HEK293 (cell line): ENCODE data around the gene NAALADL2.

ENCODE experiments used
- CTCF ChIA-PET: fragments of 350-600 bp; formaldehyde crosslinking; extraction: SDS; loops from one replicate; lab custom pipeline; 2021; ENCODE audit warnings: antibody characterized with exemption; lab: Yijun Ruan, JAX
- POLR2A ChIA-PET: fragments of 300-600 bp; formaldehyde crosslinking; extraction: SDS; loops from one replicate; lab custom pipeline; 2020; ENCODE audit warnings: antibody characterized with exemption, inconsistent platforms; lab: Yijun Ruan, JAX
- H3K27ac ChIP-seq: fragments of 200-500 bp; sonication (Bioruptor generic); 2 replicates; pipeline ENCODE4 v1.5.1; 2014; ENCODE audit warnings: low read depth, low read length, control low read depth, inconsistent platforms; ENCODE audit errors: extremely low read depth
- H3K36me3 ChIP-seq, 2 experiments: fragments of 200-500 bp in 1 of 2; sonication (Bioruptor generic) in 1 of 2; 1 replicate in 1 of 2; 2 replicates in 1 of 2; pipeline ENCODE4 v1.5.1; 2014 to 2017; ENCODE audit warnings: inconsistent platforms in 2 of 2, low read length in 2 of 2; ENCODE audit not compliant: control insufficient read depth in 2 of 2, insufficient read depth in 1 of 2
- H3K4me1 ChIP-seq: fragments of 200-500 bp; sonication (Bioruptor generic); 2 replicates; pipeline ENCODE4 v1.5.1; 2014; ENCODE audit warnings: mild to moderate bottlenecking, low read length, inconsistent platforms; ENCODE audit not compliant: control insufficient read depth, insufficient read depth
- H3K4me3 ChIP-seq: 2 replicates; pipeline ENCODE4 v1.5.1; 2011; ENCODE audit warnings: low read depth, mild to moderate bottlenecking, control low read depth, low read length, moderate library complexity
- H3K9me3 ChIP-seq: fragments of 200-500 bp; sonication (Bioruptor generic); 2 replicates; pipeline ENCODE4 v1.5.1; 2014; ENCODE audit warnings: low read depth, low read length, inconsistent platforms; ENCODE audit not compliant: control insufficient read depth, insufficient read depth
- BCL6B ChIP-seq: fragments of 450-650 bp; formaldehyde crosslinking; IDR thresholded peaks from 2 replicates; pipeline ENCODE4 v1.5.1; 2017; ENCODE audit warnings: missing biosample characterization, missing genetic modification characterization
- GLI2 ChIP-seq: fragments of 450-650 bp; formaldehyde crosslinking; IDR thresholded peaks from 2 replicates; pipeline ENCODE4; 2017; ENCODE audit warnings: missing biosample characterization, missing genetic modification characterization, low read depth, borderline replicate concordance
- PRDM6 ChIP-seq: fragments of 450-650 bp; formaldehyde crosslinking; IDR thresholded peaks from 2 replicates; pipeline ENCODE4 v1.5.1; 2017; ENCODE audit warnings: missing biosample characterization, missing genetic modification characterization
- SETDB1 ChIP-seq: IDR thresholded peaks from one replicate; pipeline ENCODE4 v1.6.1; 2017; ENCODE audit warnings: mild to moderate bottlenecking, low read length, moderate library complexity, mixed read lengths; ENCODE audit not compliant: insufficient read length
- TCF7L2 ChIP-seq: IDR thresholded peaks from 2 replicates; pipeline ENCODE4 v1.6.1; 2011; ENCODE audit warnings: low read depth, mild to moderate bottlenecking, inconsistent platforms, low read length, moderate library complexity, borderline replicate concordance
- TRIM28 ChIP-seq: IDR thresholded peaks from 2 replicates; pipeline ENCODE4 v1.6.1; 2011; ENCODE audit warnings: low read length, control low read depth, borderline replicate concordance
- ZBTB17 ChIP-seq: fragments of 450-650 bp; formaldehyde crosslinking; IDR thresholded peaks from 2 replicates; pipeline ENCODE4 v1.5.1; 2016; ENCODE audit warnings: missing biosample characterization, missing genetic modification characterization
- ZBTB20 ChIP-seq: fragments of 450-650 bp; formaldehyde crosslinking; IDR thresholded peaks from 2 replicates; pipeline ENCODE4 v1.5.1; 2016; ENCODE audit warnings: missing biosample characterization, missing genetic modification characterization
- ZFP69B ChIP-seq: fragments of 450-650 bp; formaldehyde crosslinking; IDR thresholded peaks from 2 replicates; pipeline ENCODE4 v1.5.1; 2016; ENCODE audit warnings: missing biosample characterization, missing genetic modification characterization
- ZIC2 ChIP-seq: fragments of 450-650 bp; formaldehyde crosslinking; IDR thresholded peaks from 2 replicates; pipeline ENCODE4 v1.5.1; 2016; ENCODE audit warnings: missing biosample characterization, missing genetic modification characterization
- ZNF140 ChIP-seq: fragments of 450-650 bp; formaldehyde crosslinking; IDR thresholded peaks from 2 replicates; pipeline ENCODE4 v1.5.1; 2016; ENCODE audit warnings: missing biosample characterization, missing genetic modification characterization
- ZNF169 ChIP-seq: fragments of 450-650 bp; formaldehyde crosslinking; IDR thresholded peaks from 2 replicates; pipeline ENCODE4 v1.5.1; 2016; ENCODE audit warnings: missing biosample characterization, missing genetic modification characterization
- ZNF350 ChIP-seq: fragments of 450-650 bp; formaldehyde crosslinking; IDR thresholded peaks from 2 replicates; pipeline ENCODE4 v1.5.0; 2017; ENCODE audit warnings: missing biosample characterization, mild to moderate bottlenecking, missing genetic modification characterization
- ZNF37A ChIP-seq: fragments of 450-650 bp; IDR thresholded peaks from 2 replicates; pipeline ENCODE4 v1.5.1; 2018; ENCODE audit warnings: missing biosample characterization, missing genetic modification characterization
- ZNF530 ChIP-seq: fragments of 450-650 bp; formaldehyde crosslinking; IDR thresholded peaks from 2 replicates; pipeline ENCODE4 v1.5.1; 2016; ENCODE audit warnings: low read depth, missing biosample characterization, missing genetic modification characterization
- ZNF585B ChIP-seq: fragments of 450-650 bp; formaldehyde crosslinking; IDR thresholded peaks from 2 replicates; pipeline ENCODE4 v1.5.1; 2016; ENCODE audit warnings: missing biosample characterization, missing genetic modification characterization
- ZNF658 ChIP-seq: fragments of 450-650 bp; formaldehyde crosslinking; IDR thresholded peaks from 2 replicates; pipeline ENCODE4; 2016; ENCODE audit warnings: missing biosample characterization, missing genetic modification characterization
- ZNF701 ChIP-seq: fragments of 450-650 bp; formaldehyde crosslinking; IDR thresholded peaks from 2 replicates; pipeline ENCODE4 v1.5.1; 2016; ENCODE audit warnings: missing biosample characterization, missing genetic modification characterization
- ZNF768 ChIP-seq: fragments of 450-650 bp; formaldehyde crosslinking; IDR thresholded peaks from 2 replicates; pipeline ENCODE4 v1.5.1; 2018; ENCODE audit warnings: missing biosample characterization, mild to moderate bottlenecking, missing genetic modification characterization
- ZNF791 ChIP-seq: fragments of 450-650 bp; formaldehyde crosslinking; IDR thresholded peaks from 2 replicates; pipeline ENCODE4 v1.5.1; 2016; ENCODE audit warnings: missing biosample characterization, missing genetic modification characterization
- ZSCAN5A ChIP-seq: fragments of 450-650 bp; formaldehyde crosslinking; IDR thresholded peaks from 2 replicates; pipeline ENCODE4 v1.5.1; 2016; ENCODE audit warnings: missing biosample characterization, missing genetic modification characterization
- ZXDB ChIP-seq: fragments of 450-650 bp; formaldehyde crosslinking; IDR thresholded peaks from 2 replicates; pipeline ENCODE4 v1.5.1; 2016; ENCODE audit warnings: missing biosample characterization, missing genetic modification characterization

NAALADL2 gene

GRCh38 chr3:175591375-175591774 lies 732.2 kb downstream of the NAALADL2 start:
- Histone ChIP-seq H3K4me1 (no peaks in the 10 kb centered on the region), H3K36me3 (no peaks in the 10 kb centered on the region), H3K4me3 (no peak overlapping the region)
- CTCF ChIA-PET, result no interaction called here
- TF ChIP-seq BCL6B (tag by site-specific recombination) (no peak), ZNF350 (no peak), SETDB1 (no peak), ZIC2 (tag by site-specific recombination) (no peak)
- TF ChIP-seq, all 188 proteins: peak for 0
- H3K27ac ChIP-seq, result no peak overlapping the region
- no peaks in the 10 kb centered on the region for H3K9me3 ChIP-seq
- POLR2A ChIA-PET, result no interaction called here

- H3K27ac ChIP-seq, result no peak overlapping the region
- POLR2A ChIA-PET, result no interaction called here
- H3K4me1 ChIP-seq, result no peaks in the 10 kb centered on the region
- no peak overlapping the region for H3K4me3 ChIP-seq
- H3K36me3 ChIP-seq, result no peaks in the 10 kb centered on the region
- CTCF ChIA-PET, result interaction anchor here (0.6 kb wide), 2 partner anchors 343 to 837 kb away, joined by 3 to 5 read pairs; no protein-coding TSS in a partner anchor
- H3K9me3 ChIP-seq, result no peaks in the 10 kb centered on the region
- TF ChIP-seq ZNF140 (tag by site-specific recombination) (no peak), ZNF169 (tag by site-specific recombination) (no peak), ZSCAN5A (no peak), ZXDB (no peak), ZBTB17 (tag by site-specific recombination) (no peak), GLI2 (tag by site-specific recombination) (no peak), PRDM6 (no peak)
These were observed 734.2 kb downstream of the NAALADL2 start for GRCh38 chr3:175593331-175593730.

GRCh38 chr3:175598740-175599139 lies 739.6 kb downstream of the NAALADL2 start:
- ChIA-PET POLR2A (no interaction called here), CTCF (no interaction called here)
- Histone ChIP-seq H3K4me1 (no peaks in the 10 kb centered on the region), H3K4me3 (no peak overlapping the region), H3K36me3 (no peaks in the 10 kb centered on the region), H3K9me3 (no peaks in the 10 kb centered on the region), H3K27ac (no peak overlapping the region)
- no peak for TF ChIP-seq ZBTB20 (tag by site-specific recombination)
- no peak for TF ChIP-seq ZNF658 (tag by site-specific recombination)
- TF ChIP-seq ZNF701 (tag by site-specific recombination), result no peak
- TF ChIP-seq ZNF37A, result no peak
- TF ChIP-seq TRIM28, result no peak
- no peak for TF ChIP-seq ZNF585B
- TF ChIP-seq ZFP69B, result no peak
- TF ChIP-seq ZNF530, result no peak
- no peak for TF ChIP-seq TCF7L2
- no peak for TF ChIP-seq ZNF768
- no peak for TF ChIP-seq ZNF791 (tag by site-specific recombination)
